Glomerular visceral epithelial cell (primary cell): ENCODE measurements around the gene BASP1.

Source experiments
- DNase-seq: peaks from one replicate; pipeline ENCODE4 v3.0.0-alpha.2; 2016; ENCODE audit errors: extremely low spot score

Gene BASP1

DNA sequence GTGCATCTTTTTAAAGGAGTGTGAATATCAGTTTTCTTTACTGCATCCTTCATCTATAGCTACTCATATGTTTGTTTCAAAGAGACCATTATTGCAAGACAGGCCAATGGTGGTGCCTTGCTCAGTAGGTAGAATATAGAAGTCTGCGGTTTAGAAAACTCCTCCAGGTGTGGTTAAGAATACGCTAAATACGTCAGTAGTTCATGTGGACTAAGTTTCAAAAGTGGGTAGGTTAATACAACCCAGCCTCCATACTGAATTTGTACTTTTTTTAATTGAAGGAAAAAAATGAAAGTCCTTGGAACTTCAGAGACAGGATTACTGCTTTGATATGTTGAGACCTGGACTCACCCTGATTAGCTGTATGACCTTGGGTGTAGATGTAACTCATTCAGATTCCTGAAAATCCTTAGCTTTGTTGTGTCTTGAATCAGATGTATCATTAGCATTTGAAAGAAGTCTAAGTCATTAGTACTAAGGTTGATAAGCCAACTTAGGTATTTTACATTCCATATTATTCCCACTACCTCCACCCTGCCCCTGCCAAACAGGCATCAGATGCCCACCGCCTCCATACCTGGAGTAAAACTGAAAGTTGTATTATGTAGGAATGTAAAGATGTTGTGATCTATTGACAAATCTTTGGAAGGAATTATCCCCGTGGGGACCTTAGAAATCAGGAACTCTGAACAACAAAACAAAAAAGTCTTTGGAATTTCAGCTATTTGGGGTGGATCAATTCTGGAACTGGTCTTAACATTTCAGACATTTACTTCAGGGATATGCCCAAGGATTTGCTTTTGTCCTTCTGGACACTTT, 6.1 kb downstream of the BASP1 start:
- DNase-seq, result no peak

- peak; percentile 27 for DNase-seq
Measured at GRCh38 chr5:17224858-17225511, 7.6 kb downstream of the BASP1 start.

DNA sequence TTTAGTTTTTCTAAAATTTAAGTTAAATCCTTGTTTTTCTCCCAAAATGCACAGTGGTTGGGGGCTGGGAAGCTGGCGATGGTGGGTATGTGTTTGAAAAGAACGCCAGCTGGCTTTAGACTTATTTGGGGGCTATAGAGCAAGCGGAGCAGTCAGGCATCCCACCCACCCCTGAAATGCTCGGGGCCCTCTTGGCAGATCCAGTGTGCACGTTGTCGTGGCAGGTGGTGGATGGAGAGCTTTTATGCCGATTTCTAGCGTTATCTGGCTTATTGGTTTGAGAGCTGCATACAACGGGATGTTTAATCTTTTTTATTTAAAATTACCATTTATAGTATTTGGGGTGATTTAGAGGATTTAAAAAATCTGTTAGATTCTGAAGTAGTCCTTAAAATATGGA, 8.1 kb downstream of the BASP1 start:
- no peak for DNase-seq

DNA sequence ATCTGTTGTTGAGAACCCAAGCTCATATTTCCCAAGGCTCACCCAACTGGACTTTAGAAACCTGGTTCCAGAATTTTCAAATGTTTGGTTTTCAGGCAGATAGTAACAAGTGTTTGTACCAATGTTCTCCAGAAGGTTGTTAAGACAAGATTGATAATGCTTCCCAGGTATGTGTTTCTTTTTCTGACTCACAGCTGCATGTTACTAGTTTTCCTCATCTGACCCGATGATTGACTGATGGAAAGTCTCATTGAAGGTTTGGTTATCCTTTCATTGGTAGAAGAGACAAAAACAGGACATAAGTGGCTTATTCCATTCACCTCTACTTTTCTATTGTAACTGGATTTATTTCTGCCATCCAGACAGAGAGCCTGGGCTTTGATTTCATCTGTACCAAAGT, 10.4 kb downstream of the BASP1 start:
- DNase-seq, result no peak

DNA sequence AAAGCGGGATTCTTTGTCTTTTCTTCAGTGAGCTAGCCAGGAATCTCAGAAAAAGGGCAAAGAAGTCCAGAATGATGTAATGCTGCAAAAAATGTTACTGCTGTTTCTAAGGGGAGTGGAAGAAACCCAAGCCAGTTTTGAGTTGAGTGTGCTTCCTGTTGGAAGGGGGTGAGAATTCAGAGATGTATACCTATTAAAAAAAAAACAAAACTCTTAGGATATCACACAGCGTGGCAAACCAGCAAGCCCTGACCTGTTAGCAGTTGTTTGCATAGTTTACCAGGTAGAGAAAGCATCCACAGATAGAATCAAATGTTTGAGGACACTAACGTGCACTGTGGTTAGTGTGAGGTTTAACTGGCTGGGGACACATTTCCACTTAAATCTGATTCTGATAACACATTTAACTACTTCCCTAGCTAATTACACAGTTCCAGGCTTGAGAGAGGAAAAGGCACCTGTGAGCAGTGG, 11.4 kb downstream of the BASP1 start:
- DNase-seq, result no peak

DNA sequence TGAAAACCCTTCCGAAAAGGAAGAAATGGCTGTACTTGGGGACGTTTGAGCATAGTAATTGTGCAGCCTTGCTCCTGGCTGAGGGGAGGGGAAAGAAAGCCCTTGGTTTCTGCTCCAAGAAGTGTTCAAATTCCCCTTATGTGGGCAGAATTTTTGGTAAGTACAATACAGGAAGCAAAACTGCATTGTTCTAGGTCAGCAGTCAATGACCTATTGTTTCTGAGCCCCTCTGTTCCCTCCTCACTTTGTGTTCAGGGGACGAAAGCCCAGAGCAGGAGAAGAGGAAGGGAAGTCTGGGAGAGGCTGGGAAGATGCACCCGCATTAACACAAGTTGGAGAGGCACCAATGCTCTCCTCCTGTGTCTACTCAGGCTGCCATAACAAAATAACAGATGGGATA, 11.9 kb downstream of the BASP1 start:
- no peak for DNase-seq

GRCh38 chr5:17230191-17230590, 12.8 kb downstream of the BASP1 start:
- DNase-seq, result no peak

DNA sequence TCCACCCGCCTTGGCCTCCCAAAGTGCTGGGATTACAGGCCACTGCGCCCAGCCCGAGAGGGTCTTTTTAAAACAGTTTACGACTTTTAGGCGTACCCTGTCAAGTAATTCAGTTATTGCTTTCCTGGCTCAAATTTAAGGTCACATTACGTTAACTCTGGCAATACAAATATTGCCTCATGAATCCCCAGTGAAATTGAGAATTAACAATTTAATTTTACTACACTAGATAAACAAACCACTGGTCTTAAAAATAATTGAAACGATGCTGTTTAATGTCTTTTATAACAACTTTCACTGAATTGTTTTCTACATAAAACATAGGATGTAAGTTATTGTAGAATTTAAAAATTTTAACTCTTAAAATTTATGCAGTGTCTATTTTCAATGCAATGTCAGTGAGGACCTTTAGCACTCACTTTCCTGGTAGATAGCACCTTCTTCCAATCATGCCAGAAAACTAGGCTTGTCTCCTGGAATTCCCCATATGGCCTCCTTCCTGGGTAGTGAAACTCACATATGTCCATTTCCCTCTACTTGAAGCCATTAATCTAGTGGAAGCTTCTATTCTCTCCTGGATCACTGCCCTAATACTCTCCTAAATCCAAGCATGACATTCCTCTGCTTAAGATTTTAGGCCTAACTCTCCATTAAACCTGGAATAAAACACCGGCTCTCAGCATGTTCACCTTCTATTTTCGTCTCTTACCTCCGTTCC, 13.5 kb downstream of the BASP1 start:
- DNase-seq, result no peak

DNA sequence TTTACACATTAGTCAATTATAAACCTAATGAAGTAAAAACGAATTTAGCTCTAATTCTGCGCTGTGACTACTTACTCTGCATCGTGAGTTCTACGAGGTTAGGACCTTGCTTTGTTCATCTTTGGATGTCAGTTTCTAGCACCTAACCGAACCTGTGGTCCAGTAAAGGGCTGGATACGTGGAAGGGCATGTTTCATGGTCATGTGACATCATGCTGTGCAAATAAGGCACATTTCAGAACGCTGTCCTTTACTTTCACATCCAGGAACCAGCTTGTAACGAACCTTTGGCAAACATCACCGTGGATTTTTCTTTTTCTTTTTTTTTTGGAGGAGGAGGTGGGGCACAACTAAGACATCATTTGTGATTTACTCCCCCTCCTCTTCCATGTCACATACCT, 15.0 kb downstream of the BASP1 start:
- DNase-seq, result no peak

DNA sequence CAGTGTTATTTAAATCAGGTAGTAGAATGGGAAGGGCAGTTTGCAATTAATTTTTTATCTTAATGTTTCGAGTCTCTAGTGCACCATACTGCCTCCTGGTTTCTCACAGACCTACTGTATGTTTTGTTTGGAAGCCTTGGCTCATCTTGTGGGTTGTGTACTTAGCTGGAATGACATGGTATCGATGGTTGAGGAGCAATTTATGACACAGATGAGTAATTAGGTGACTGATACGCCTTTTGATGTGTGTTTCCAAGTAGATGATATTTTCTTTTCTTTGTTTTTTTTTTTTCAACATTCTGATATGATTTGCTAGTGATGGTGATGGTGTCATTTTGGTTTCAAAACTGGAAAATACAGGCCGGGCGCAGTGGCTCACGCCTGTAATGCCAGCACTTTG, 16.1 kb downstream of the BASP1 start:
- DNase-seq, result no peak

- DNase-seq, result no peak
Measured at GRCh38 chr5:17234374-17234773, 16.9 kb downstream of the BASP1 start.

GRCh38 chr5:17235731-17236330, 18.4 kb downstream of the BASP1 start:
- peak; percentile 25 for DNase-seq

GRCh38 chr5:17238521-17239041, 21.1 kb downstream of the BASP1 start:
- DNase-seq, result peak; percentile 46

GRCh38 chr5:17239953-17240352, 22.5 kb downstream of the BASP1 start:
- DNase-seq, result no peak

GRCh38 chr5:17240487-17240886, 23.1 kb downstream of the BASP1 start:
- no peak for DNase-seq

DNA sequence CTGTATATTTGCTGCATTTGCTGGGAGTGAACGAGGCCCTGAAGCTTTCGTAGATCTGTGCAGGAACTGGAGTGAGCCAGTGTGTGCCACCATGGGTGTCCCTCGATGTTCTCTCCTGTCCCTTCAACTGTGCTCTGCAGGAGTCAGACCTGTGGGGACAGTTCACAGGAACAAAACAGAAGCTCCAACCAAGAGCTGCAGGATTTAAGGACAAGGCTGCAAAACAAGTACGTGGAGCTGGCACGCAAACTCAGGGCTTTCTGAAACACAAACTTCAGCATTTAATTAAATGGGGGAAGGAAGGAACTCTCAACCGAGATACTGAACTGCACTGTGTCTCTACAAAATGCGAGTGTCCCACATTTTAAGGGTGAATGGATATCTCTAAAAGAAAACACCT, 24.2 kb downstream of the BASP1 start:
- no peak for DNase-seq

DNA sequence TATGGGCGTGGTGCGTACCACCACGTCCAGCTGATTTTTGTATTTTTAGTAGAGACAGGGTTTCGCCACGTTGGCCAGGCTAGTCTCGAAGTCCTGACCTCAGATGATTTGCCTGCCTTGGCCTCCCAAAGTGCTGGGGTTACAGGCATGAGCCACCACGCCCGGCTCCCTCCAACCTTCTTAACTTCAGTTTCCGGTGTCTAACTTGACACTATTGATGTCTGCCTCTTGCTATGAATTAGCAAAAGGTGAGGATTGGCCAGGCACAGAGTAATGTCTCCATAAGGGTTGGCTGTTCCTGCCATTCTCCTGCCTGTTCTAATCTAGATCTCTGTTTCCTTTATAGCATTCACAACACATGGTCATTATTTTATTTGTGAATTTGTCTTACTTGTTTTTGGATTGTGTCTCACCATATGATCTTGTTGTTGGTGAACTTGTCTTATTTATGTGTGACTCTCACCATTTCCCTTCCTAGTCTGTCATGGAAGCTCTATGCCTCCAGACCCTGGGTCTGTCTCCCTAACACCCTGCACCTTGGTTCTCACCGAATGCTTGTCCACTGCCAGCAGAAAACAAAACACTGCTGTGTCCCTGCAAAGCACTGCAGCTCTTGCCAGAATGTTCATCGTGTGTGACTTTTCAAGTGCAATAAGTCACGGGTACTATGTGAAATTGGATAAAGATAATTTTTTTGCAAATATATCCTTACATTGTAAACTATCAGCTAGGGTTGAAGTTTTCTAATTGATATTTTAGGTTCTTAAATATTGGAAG, 26.0 kb downstream of the BASP1 start:
- DNase-seq, result no peak

- DNase-seq, result peak; percentile 93
Measured at GRCh38 chr5:17249029-17249634, 31.7 kb downstream of the BASP1 start.

DNA sequence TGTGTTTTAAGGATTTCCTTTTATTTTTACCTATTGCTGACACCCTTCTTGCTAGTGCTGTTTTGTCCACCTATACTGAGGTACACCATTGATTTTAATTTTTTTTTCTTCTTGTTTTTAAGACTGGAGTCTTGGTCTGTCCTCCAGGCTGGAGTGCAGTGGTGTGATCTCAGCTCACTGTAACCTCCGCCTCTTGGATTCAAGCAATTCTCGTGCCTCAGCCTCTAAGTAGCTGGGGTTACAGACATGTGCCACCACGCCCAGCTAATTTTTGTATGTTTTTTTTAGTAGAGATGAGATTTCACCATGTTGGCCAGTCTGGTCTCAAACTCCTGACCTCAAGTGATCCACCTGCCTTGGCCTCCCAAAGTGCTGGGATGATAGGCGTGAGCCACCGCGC, 32.4 kb downstream of the BASP1 start:
- peak; percentile 27 for DNase-seq

DNA sequence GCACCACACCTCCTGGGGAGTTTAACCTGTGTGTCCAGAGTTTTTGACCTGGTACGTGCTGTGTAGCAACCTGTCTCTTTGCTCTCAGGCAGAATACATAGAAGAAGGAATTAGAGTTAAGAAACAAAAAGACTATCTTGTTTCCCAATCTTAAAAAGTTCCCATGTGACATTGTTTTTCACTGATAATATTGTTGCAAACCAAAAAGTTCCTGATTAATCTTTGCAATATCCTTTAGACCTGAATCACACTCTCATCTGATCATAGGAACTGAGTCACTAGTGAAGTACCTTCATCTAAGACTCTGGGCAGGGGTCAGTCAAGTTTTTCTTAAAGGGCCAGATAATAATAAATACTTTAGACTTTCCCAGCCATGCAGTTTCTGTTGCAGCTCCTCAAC, 35.1 kb downstream of the BASP1 start:
- no peak for DNase-seq
